Measurements from ENCODE around the gene SPTBN2. TPM values are rescaled to one million over a fixed set of nuclear protein-coding genes. Genes with fewer than 3 reads are reported as not detected.

The SPTBN2 gene
- 37.6 and 45.0 TPM in 2 replicates for total RNA-seq (2022)
- Bru-seq, nascent RNA, result percentile 59 among the genes with signal in this experiment
- percentile 60 among the genes with signal in this experiment for BruChase-seq, experiment 1, labeled RNA remaining after a 2-hour chase
- BruChase-seq, experiment 2, labeled RNA remaining after a 6-hour chase, result percentile 70 among the genes with signal in this experiment
- long read RNA-seq, partial matches to known transcripts, result 9 of 12 reads
- long read RNA-seq, other reads (novel, unspliced or antisense), result 3 of 12 reads

- CTCF ChIA-PET, result interaction anchor here (0.6 kb wide), 3 partner anchors 41 to 440 kb away, joined by 3 read pairs; no protein-coding TSS in a partner anchor
- DNase-seq, result peak in 1 of 2 experiments; percentile 48
- peaks cover 7% of the 10 kb centered on the region for H3K27me3 Mint-ChIP-seq (ENCODE audit: insufficient read depth, unreplicated experiment)
- BruUV-seq (replicated peaks), result no TSS peak
- no peaks in the 10 kb centered on the region for H3K9me3 Mint-ChIP-seq (ENCODE audit: unreplicated experiment)
- Histone ChIP-seq H3K4me3 (ENCODE audit: low read depth, low read length) (peak within 1 kb of the TSS; percentile 35), H3K27me3 (replicated peaks; ENCODE audit: control insufficient read depth, insufficient read depth, low read length) (no peaks in the 10 kb centered on the region), H3K9me3 (no peaks in the 10 kb centered on the region), H3K36me3 (ENCODE audit: control insufficient read depth, insufficient read depth, low read length) (no peaks in the 10 kb centered on the region), H3K4me1 (peaks cover 15% of the 10 kb centered on the region)
- H3K27ac Mint-ChIP-seq (ENCODE audit: unreplicated experiment), result peak within 1 kb of the TSS; percentile 60
- peak within 1 kb of the TSS; percentile 82 for H3K4me3 Mint-ChIP-seq (ENCODE audit: unreplicated experiment)
- POLR2A ChIA-PET, result interaction anchor here (0.6 kb wide), 1 partner anchor 106 kb away, joined by 10 read pairs; no protein-coding TSS in a partner anchor
- intact Hi-C loops (cut with micrococcal nuclease; ENCODE audit: unreplicated experiment), result loop anchor here (2.0 kb wide), 1 partner anchor 34 kb away; no protein-coding TSS in a partner anchor
- peaks cover 6% of the 10 kb centered on the region for H3K36me3 Mint-ChIP-seq (ENCODE audit: insufficient read depth, unreplicated experiment)
- H3K4me1 Mint-ChIP-seq (ENCODE audit: low read depth, unreplicated experiment), result peaks cover 26% of the 10 kb centered on the region
- TF ChIP-seq CTCF (IDR thresholded peaks at IDR 0.05; ENCODE audit: insufficient read depth in 1 of 2, low read depth in 1 of 2, low read length in 1 of 2, severe bottlenecking in 1 of 2, unreplicated experiment in 1 of 2), result no peak
These were observed at the start of gene SPTBN2 for GRCh38 chr11:66728693-66729385. Gene SPTBN2, minus strand, starts transcription at chr11:66729216. Its CDS starts 7,976 bp downstream, at chr11:66721240.

GRCh38 chr11:66768818-66769217, 39.8 kb upstream of the SPTBN2 start:
- no peaks in the 10 kb centered on the region for H3K9me3 ChIP-seq
- ChIA-PET CTCF (interaction anchor here (0.7 to 1.1 kb wide), 2 partner anchors 131 to 307 kb away, joined by 3 to 5 read pairs; no protein-coding TSS in a partner anchor), POLR2A (no interaction called here)
- H3K4me1 ChIP-seq, result peaks cover 3% of the 10 kb centered on the region; the same call in 1 of the 2 replicates
- intact Hi-C loops (cut with micrococcal nuclease; ENCODE audit: unreplicated experiment), result loop anchor here (2.0 kb wide), 1 partner anchor 20 kb away; no protein-coding TSS in a partner anchor
- DNase-seq, result no peak
- H3K4me3 Mint-ChIP-seq (ENCODE audit: unreplicated experiment), result no peak overlapping the region
- no peak for TF ChIP-seq CTCF (IDR thresholded peaks at IDR 0.05; ENCODE audit: insufficient read depth in 1 of 2, low read depth in 1 of 2, low read length in 1 of 2, severe bottlenecking in 1 of 2, unreplicated experiment in 1 of 2)
- no peaks in the 10 kb centered on the region for H3K27me3 ChIP-seq (replicated peaks; ENCODE audit: control insufficient read depth, insufficient read depth, low read length)
- peaks cover 19% of the 10 kb centered on the region for H3K4me1 Mint-ChIP-seq (ENCODE audit: low read depth, unreplicated experiment)
- no peak overlapping the region for H3K27ac Mint-ChIP-seq (ENCODE audit: unreplicated experiment)
- BruUV-seq (replicated peaks), result no TSS peak
- no peaks in the 10 kb centered on the region for H3K27me3 Mint-ChIP-seq (ENCODE audit: insufficient read depth, unreplicated experiment)
- H3K36me3 ChIP-seq (ENCODE audit: control insufficient read depth, insufficient read depth, low read length), result no peaks in the 10 kb centered on the region; the same call in 1 of the 2 replicates
- H3K9me3 Mint-ChIP-seq (ENCODE audit: unreplicated experiment), result no peaks in the 10 kb centered on the region
- H3K36me3 Mint-ChIP-seq (ENCODE audit: insufficient read depth, unreplicated experiment), result peaks cover 22% of the 10 kb centered on the region
- H3K4me3 ChIP-seq (ENCODE audit: low read depth, low read length), result no peak overlapping the region

- BruUV-seq (replicated peaks), result no TSS peak
- DNase-seq, result peak in 1 of 2 experiments; percentile 36
- TF ChIP-seq CTCF (IDR thresholded peaks at IDR 0.05; ENCODE audit: insufficient read depth in 1 of 2, low read depth in 1 of 2, low read length in 1 of 2, severe bottlenecking in 1 of 2, unreplicated experiment in 1 of 2), result no peak
- H3K9me3 Mint-ChIP-seq (ENCODE audit: unreplicated experiment), result no peaks in the 10 kb centered on the region
- no peak overlapping the region for H3K4me3 ChIP-seq (ENCODE audit: low read depth, low read length)
- H3K4me1 Mint-ChIP-seq (ENCODE audit: low read depth, unreplicated experiment), result peaks cover 19% of the 10 kb centered on the region
- no peak overlapping the region for H3K27ac Mint-ChIP-seq (ENCODE audit: unreplicated experiment)
- intact Hi-C loops (cut with micrococcal nuclease; ENCODE audit: unreplicated experiment), result loop anchor here (2.0 kb wide), 1 partner anchor 21 kb away; no protein-coding TSS in a partner anchor
- H3K27me3 ChIP-seq (replicated peaks; ENCODE audit: control insufficient read depth, insufficient read depth, low read length), result no peaks in the 10 kb centered on the region
- peaks cover 3% of the 10 kb centered on the region; the same call in 1 of the 2 replicates for H3K4me1 ChIP-seq
- H3K36me3 Mint-ChIP-seq (ENCODE audit: insufficient read depth, unreplicated experiment), result peaks cover 28% of the 10 kb centered on the region
- H3K9me3 ChIP-seq, result no peaks in the 10 kb centered on the region
- CTCF ChIA-PET, result interaction anchor here (1.1 kb wide), 1 partner anchor 130 kb away, joined by 3 read pairs; no protein-coding TSS in a partner anchor
- POLR2A ChIA-PET, result no interaction called here
- H3K27me3 Mint-ChIP-seq (ENCODE audit: insufficient read depth, unreplicated experiment), result no peaks in the 10 kb centered on the region
- H3K4me3 Mint-ChIP-seq (ENCODE audit: unreplicated experiment), result no peak overlapping the region
- H3K36me3 ChIP-seq (ENCODE audit: control insufficient read depth, insufficient read depth, low read length), result no peaks in the 10 kb centered on the region; the same call in 1 of the 2 replicates
These were observed 39.1 kb upstream of the SPTBN2 start for GRCh38 chr11:66768088-66768521.

All from Caco-2 (cell line).